GM21825 (cell line): ENCODE results near the gene FABP7.
"Not testable (repeated sequence)": the region's sequence is repeated elsewhere in the genome, so short reads cannot be mapped to it uniquely, and the experiment has no call there.

Source experiments
- ATAC-seq: cut with Tn5 transposase; IDR thresholded peaks from one replicate; pipeline ENCODE4 v1.9.1; 2021; ENCODE audit warnings: mild to moderate bottlenecking, moderate library complexity; ENCODE audit not compliant: unreplicated experiment

The FABP7 gene

GRCh38 chr6:122779667-122780066 lies at the start of gene FABP7:
FABP7 (plus strand) TSS chr6:122779716; CDS start chr6:122779795, 79 bp downstream.
- ATAC-seq, result no peak

DNA sequence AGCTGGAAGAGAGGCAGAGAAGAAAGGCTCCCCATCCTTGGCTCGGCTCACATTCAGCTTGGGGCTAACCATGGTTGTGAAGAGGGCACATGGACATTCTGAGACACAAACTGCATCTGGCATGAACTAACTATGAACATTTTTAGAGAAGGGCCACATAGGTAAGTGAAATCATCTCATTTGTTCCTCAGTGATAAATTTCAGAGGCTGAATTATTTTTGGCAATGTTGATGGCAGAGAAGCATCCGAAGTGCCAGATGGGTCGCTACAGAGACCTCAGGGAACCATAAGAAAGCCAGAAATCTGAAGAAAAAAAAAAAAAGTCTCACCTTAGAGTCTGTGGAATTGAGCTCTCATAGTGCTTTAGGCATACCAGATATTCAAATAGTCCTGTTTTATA lies 49.2 kb upstream of the FABP7 start:
- ATAC-seq, result no peak

GRCh38 chr6:122730775-122731386 lies 48.6 kb upstream of the FABP7 start:
- ATAC-seq, result no peak

DNA sequence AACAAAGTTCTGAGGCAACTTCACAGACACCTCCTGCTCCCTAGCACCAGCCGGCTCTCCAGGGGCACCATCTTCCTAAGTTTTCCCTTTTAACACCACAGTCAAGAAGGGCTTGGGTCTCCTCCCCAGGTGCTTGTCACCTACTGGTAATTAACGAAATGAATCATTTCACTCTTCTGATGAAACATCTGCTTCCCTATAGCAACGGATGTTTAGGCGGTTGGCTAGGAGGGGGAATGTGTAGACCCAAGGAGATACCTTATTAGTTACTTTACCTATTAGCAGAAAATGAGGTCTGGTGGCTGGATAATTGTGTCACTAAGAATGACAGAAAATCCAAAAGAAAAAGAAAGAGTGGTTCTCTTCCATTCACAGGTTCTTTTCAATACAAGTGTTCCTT lies 46.3 kb upstream of the FABP7 start:
- ATAC-seq, result no peak

GRCh38 chr6:122734529-122735395 lies 44.8 kb upstream of the FABP7 start:
- no peak for ATAC-seq

GRCh38 chr6:122735582-122735981 lies 43.9 kb upstream of the FABP7 start:
- ATAC-seq, result no peak

DNA sequence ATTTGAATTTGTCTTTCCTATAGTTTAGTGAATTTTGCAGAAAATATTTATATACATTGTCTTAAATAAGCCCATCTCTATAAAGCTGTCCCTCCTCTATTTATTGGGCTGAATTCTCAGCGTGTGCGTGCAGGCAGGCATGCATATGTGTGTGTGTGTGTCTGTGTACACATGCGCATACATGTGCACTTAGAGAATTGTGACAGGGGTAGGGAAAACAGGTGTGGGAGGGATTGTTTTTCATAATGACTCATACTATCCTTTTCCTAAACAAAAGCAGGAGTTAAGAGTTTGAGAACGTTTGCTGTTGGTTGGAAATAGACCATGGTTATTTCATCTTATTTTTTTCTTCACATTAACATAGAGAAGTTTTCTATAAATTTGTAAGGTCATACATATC lies 43.4 kb upstream of the FABP7 start:
- no peak for ATAC-seq

DNA sequence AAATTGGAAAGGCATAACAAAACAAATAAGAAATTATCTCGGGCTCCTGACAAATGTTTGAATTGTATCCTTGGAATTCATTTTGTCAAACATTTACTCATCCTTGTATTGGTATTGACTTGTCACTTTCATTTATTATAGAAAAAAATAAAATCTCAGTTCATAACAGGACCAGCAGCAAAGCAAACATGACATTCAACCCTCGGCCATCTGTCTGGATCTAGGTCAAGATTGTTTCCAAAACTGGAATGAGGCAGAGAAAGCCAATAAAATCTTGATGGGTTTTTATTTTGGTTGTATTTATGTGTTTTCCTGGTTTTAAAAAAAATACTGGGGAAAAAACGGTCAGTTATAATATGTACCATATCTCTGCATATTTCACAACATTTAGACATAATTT lies 42.9 kb upstream of the FABP7 start:
- no peak for ATAC-seq

- no peak for ATAC-seq
Observed at GRCh38 chr6:122740091-122740490, 39.4 kb upstream of the FABP7 start.

- no peak for ATAC-seq
Observed at GRCh38 chr6:122740936-122741335, 38.6 kb upstream of the FABP7 start.

GRCh38 chr6:122744247-122744646 lies 35.3 kb upstream of the FABP7 start:
- ATAC-seq, result not testable (repeated sequence)

GRCh38 chr6:122744856-122745255 lies 34.7 kb upstream of the FABP7 start:
- not testable (repeated sequence) for ATAC-seq

DNA sequence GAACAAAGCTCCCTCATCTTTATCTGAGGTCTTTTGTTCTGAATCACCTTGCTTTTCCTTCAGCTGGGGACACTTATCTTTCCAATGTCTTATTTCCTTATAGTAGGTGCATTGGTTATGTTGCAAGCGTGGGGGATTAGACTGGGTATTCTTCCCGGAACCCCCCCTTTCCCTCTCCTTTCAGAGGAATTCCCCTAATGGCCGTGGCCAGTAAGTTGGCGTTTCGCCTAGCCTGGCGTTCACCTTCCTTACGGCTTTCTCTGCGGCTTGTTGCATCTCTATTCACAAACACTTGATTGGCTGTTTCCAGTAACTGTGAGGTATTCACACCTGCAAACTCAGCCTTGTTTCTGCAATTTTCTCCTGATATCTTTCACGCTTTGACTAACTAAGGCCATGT lies 32.8 kb upstream of the FABP7 start:
- ATAC-seq, result no peak

DNA sequence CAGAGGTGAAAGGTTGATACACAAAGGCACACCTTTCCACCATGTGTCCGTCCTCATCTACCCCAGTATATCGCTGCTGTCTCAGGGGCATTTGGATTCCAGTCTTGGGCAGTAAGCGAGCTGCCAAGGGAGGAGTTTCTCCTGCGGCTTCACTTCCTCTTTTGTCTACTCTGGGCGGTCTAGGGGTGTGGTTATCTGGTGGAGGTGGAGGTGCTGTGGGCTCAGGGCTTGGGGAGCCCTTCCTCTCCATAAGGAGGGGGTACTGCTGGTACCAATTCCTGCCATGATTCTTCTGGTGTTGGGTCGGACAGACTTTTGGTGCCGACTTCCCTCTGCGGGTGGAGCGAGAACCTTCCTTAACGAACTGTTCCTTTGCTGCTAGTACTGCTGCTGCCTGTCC lies 31.9 kb upstream of the FABP7 start:
- no peak for ATAC-seq

- ATAC-seq, result not testable (repeated sequence)
Observed at GRCh38 chr6:122748945-122749344, 30.6 kb upstream of the FABP7 start.

- ATAC-seq, result no peak
Observed at GRCh38 chr6:122749451-122750050, 30.0 kb upstream of the FABP7 start.

- ATAC-seq, result peak; percentile 84
Observed at GRCh38 chr6:122751326-122751725, 28.2 kb upstream of the FABP7 start.

DNA sequence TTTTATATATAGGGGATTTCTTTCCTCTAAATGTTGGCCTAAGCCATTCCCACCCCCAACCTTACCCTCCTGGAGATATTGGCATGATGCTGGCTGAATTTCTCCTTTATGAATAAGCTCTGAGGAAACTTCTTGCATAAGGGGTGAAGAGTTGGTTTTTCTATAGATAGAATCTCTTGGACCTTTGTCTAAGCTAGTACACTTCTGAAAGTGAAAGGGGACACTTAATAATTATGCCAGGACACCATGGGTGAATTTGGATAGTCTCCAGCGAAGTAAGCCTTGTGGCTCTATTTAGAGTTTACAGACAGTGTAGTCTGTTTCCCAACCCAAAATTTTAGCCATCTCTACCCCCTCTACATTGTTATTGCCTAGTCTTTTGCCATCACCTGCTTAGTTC lies 27.1 kb upstream of the FABP7 start:
- ATAC-seq, result no peak

DNA sequence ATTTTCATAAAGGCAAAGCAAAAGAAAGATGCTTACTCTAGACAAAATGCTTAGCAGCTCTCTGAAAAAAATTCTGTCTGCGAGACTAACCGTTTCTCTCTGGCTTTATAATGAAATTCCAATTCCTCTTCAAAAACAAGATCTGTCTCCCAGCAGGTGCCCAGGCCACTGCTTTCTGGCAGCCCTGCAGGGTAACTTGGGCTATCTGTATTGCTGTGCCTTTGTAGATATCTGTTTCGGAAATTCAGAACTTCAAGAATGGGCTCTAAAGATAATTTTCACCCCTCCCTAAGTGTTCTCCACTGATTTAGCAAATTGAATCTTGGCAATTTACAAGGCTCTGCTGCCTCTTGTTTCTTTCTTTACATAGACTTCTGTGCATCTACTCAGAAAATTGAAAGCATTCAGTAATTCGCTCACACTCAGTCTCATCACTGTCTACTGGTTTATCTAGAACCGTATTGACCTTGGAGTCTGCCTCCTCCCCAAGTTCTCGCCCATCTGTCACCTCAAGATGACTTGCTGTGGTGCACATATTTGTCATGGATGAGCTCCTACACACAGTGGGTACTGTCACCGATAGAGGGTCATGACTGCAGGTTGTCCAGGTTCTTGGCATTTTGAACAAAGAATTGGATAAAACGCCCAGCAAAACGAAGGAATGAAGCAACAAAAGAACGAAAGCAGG lies 26.4 kb upstream of the FABP7 start:
- ATAC-seq, result no peak

DNA sequence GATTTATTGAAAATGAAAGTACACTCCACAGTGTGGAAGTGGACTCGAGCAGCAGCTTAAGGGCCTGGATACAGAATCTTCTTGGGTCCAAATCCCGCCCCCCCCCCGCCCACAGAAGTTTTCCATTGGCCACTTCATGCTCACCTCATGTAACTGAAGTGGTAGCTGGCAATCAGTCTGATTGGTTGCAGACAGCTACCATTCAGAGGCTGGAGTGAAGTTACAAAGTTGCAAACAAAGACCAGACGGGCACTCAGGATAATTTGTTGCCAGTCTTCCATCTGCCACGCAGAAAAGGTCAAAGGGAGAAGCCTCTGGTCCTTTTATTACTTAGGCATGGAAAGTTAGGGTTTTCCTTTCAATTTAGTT lies 25.8 kb upstream of the FABP7 start:
- ATAC-seq, result no peak

DNA sequence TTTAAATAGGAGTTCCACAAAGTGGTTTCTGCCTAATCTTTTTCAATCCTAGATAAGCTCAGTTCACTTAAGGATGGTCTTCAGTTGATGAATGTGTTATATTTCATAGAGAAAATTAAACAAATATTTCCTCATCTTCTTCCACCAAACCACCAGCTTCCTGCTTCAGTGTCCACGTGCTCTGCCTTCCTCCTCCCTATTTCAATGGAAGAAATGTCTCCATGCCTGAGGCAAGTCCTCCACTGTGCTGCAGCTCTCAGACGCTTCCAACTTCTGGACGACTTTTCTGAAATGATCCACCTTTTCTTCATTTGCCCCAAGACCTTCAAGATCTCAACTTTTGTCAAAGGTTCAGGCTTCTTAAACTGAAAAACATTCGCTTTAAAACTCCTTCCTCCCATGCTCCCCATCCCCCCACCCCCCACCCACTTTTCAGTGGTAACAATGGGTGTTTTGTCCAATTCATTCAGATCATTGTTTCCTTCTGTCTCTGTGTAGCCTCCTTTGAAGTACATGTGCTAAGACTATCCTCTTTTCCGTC lies 25.3 kb upstream of the FABP7 start:
- ATAC-seq, result no peak
